Endothelial cell of umbilical vein (primary cell): Measurements from ENCODE around the gene IGFL4. TPM values are rescaled to one million over a fixed set of nuclear protein-coding genes. Genes with fewer than 3 reads are reported as not detected.

Experiments used
- BruUV-seq: library from RNA; stranded (reverse); fragments of 400-500 nt; replicated peaks from 2 replicates; lab custom pipeline; 2021; lab: Mats Ljungman, UMichigan
- CTCF ChIA-PET: fragments of 300-600, 350-600 bp; sonication (Branson Sonifier 250); formaldehyde crosslinking; loops from one replicate; lab custom pipeline; 2021; ENCODE audit warnings: antibody characterized with exemption, inconsistent platforms; lab: Charles Lee
- POLR2A ChIA-PET: fragments of 300-600, 350-600 bp; sonication (Branson Sonifier 250); formaldehyde crosslinking; loops from one replicate; lab custom pipeline; 2021; ENCODE audit warnings: antibody characterized with exemption, inconsistent platforms; lab: Charles Lee
- DNase-seq: peaks from one replicate; pipeline ENCODE4 v3.0.0-alpha.2; 2011; ENCODE audit warnings: low read depth, low spot score
- FAIRE-seq: peaks from 2 replicates; lab custom pipeline; 2011; peaks lifted over from hg19 to GRCh38; lab: Jason Lieb, UNC
- H2AFZ ChIP-seq: 2 replicates; pipeline ENCODE4 v1.6.0; 2012; ENCODE audit warnings: low read depth, low read length, control low read depth, inconsistent platforms
- H3K27ac ChIP-seq: 2 replicates; pipeline ENCODE4 v1.5.1; 2011; ENCODE audit warnings: low read depth, mild to moderate bottlenecking, control low read depth, low read length, moderate library complexity; ENCODE audit not compliant: insufficient read depth
- H3K27me3 ChIP-seq, 2 experiments: 2 replicates each; pipeline versions ENCODE4 v1.6.0 to v1.6.1; 2011; ENCODE audit warnings: low read length in 2 of 2, mixed read lengths in 1 of 2; ENCODE audit not compliant: control insufficient read depth in 2 of 2, insufficient read depth in 2 of 2
- H3K36me3 ChIP-seq, 2 experiments: 2 replicates in 1 of 2; 3 replicates in 1 of 2; pipeline ENCODE4 v1.5.1; 2011; ENCODE audit warnings: low read length in 2 of 2, mild to moderate bottlenecking in 1 of 2, moderate library complexity in 1 of 2; ENCODE audit not compliant: control insufficient read depth in 2 of 2, insufficient read depth in 2 of 2; ENCODE audit errors: extremely low read depth in 1 of 2
- H3K4me1 ChIP-seq: 3 replicates; pipeline ENCODE4 v1.5.1; 2011; ENCODE audit warnings: mild to moderate bottlenecking, low read length; ENCODE audit not compliant: control insufficient read depth, insufficient read depth; ENCODE audit errors: extremely low read depth
- H3K4me2 ChIP-seq: 2 replicates; pipeline ENCODE4 v1.6.1; 2011; ENCODE audit warnings: low read length, control low read depth, mixed read lengths; ENCODE audit not compliant: insufficient read depth
- H3K4me3 ChIP-seq, 3 experiments: fragments of 200-600 bp in 1 of 3; sonication (generic), shearing (Covaris generic) in 1 of 3; replicated peaks in 1 of 3; 2 replicates each; pipeline ENCODE4 v1.5.1; 2011 to 2016; ENCODE audit warnings: control low read depth in 3 of 3, low read length in 3 of 3, mild to moderate bottlenecking in 2 of 3, inconsistent platforms in 1 of 3, low read depth in 1 of 3, moderate library complexity in 1 of 3; ENCODE audit not compliant: insufficient read depth in 1 of 3
- H3K79me2 ChIP-seq: 2 replicates; pipeline ENCODE4 v1.6.0; 2012; ENCODE audit warnings: low read length, inconsistent platforms; ENCODE audit not compliant: control insufficient read depth, insufficient read depth
- H3K9ac ChIP-seq: replicated peaks from 2 replicates; pipeline ENCODE3; 2011; ENCODE audit warnings: low read length, control low read depth; ENCODE audit not compliant: insufficient read depth; ENCODE audit errors: extremely low read depth
- H3K9me1 ChIP-seq: replicated peaks from 3 replicates; pipeline ENCODE4 v1.6.0; 2011; ENCODE audit warnings: mild to moderate bottlenecking, low read length; ENCODE audit not compliant: control insufficient read depth, insufficient read depth; ENCODE audit errors: extremely low read depth
- H3K9me3 ChIP-seq: replicated peaks from 2 replicates; pipeline ENCODE4 v1.5.1; 2012; ENCODE audit warnings: low read length, inconsistent platforms; ENCODE audit not compliant: control insufficient read depth, insufficient read depth
- H4K20me1 ChIP-seq: replicated peaks from 2 replicates; pipeline ENCODE3; 2011; ENCODE audit warnings: mild to moderate bottlenecking, low read length; ENCODE audit not compliant: control insufficient read depth, insufficient read depth; ENCODE audit errors: extremely low read depth
- EZH2 ChIP-seq: IDR thresholded peaks from 2 replicates; pipeline ENCODE4 v1.6.1; 2012; ENCODE audit warnings: borderline replicate concordance, low read depth, mild to moderate bottlenecking, moderate library complexity, low read length, inconsistent platforms; ENCODE audit not compliant: severe bottlenecking
- FOS ChIP-seq: IDR thresholded peaks from 2 replicates; pipeline ENCODE4 v1.6.1; 2011; ENCODE audit warnings: mild to moderate bottlenecking, low read length, moderate library complexity, borderline replicate concordance; ENCODE audit not compliant: insufficient read depth
- GATA2 ChIP-seq: IDR thresholded peaks from 2 replicates; pipeline ENCODE4 v1.7.0; 2011; ENCODE audit warnings: low read depth, mild to moderate bottlenecking, moderate library complexity, mixed read lengths, low read length; ENCODE audit not compliant: insufficient read length, insufficient read depth
- JUN ChIP-seq: IDR thresholded peaks from 2 replicates; pipeline ENCODE4 v1.6.1; 2011; ENCODE audit warnings: borderline replicate concordance, low read depth; ENCODE audit not compliant: insufficient read length, insufficient read depth
- MAX ChIP-seq: IDR thresholded peaks from 2 replicates; pipeline ENCODE4 v1.6.1; 2011; ENCODE audit not compliant: insufficient read depth, insufficient read length
- MYC ChIP-seq: IDR thresholded peaks from one replicate; pipeline ENCODE4 v1.6.1; 2011; ENCODE audit warnings: mild to moderate bottlenecking, low read depth, low read length
- POLR2A ChIP-seq: IDR thresholded peaks from 2 replicates; pipeline ENCODE4 v1.6.1; 2012; ENCODE audit warnings: low read depth, mild to moderate bottlenecking, control low read depth, low read length
- POLR2AphosphoS5 ChIP-seq: IDR thresholded peaks from 2 replicates; pipeline ENCODE4 v1.6.1; 2012; ENCODE audit warnings: low read depth, mild to moderate bottlenecking, control low read depth, low read length, moderate library complexity; ENCODE audit not compliant: insufficient read depth
- dilution Hi-C: fragments of 300-500 bp; cut with MboI; formaldehyde crosslinking; loops from one replicate; pipeline ENCODE4 v1.15.0; 2019; ENCODE audit warnings: low sequenced_read_pairs; ENCODE audit not compliant: extremely low pct_ligation_motif_present
- intact Hi-C: fragments of 100-400 bp; cut with micrococcal nuclease; formaldehyde crosslinking; loops from one replicate; pipeline ENCODE4 v1.10.0; 2022
- polyA plus RNA-seq, 4 experiments: library from polyadenylated mRNA; depleted of rRNA in 3 of 4; stranded (reverse) in 3 of 4; unstranded in 1 of 4; fragments of >200 nt; gene quantifications; 2 replicates each; pipeline versions ENCODE4 v1.2.1 to v1.2.3, GENCODE V29; 2011 to 2012; ENCODE audit warnings: missing spikeins in 1 of 4
- total RNA-seq: library from RNA; stranded (reverse); gene quantifications from 2 replicates; pipeline ENCODE4 v1.2.3, GENCODE V29; 2021
- TF ChIP-seq, protein P1 (sequence below), 2 donors: IDR thresholded peaks; 1 replicate in 1 of 2; 2 replicates in 1 of 2; pipeline ENCODE4 v1.5.1; 2011; ENCODE audit warnings: low read length in 2 of 2, mild to moderate bottlenecking in 2 of 2, moderate library complexity in 2 of 2, control low read depth in 1 of 2, inconsistent platforms in 1 of 2, low read depth in 1 of 2; ENCODE audit not compliant: insufficient read depth in 1 of 2; ENCODE audit errors: extremely low read depth in 1 of 2

Gene IGFL4
- total and polyA plus RNA-seq, 2 donors (not counting 3 experiments of a cell fraction or from before 2014, with no cell fraction given) = not detected

DNA sequence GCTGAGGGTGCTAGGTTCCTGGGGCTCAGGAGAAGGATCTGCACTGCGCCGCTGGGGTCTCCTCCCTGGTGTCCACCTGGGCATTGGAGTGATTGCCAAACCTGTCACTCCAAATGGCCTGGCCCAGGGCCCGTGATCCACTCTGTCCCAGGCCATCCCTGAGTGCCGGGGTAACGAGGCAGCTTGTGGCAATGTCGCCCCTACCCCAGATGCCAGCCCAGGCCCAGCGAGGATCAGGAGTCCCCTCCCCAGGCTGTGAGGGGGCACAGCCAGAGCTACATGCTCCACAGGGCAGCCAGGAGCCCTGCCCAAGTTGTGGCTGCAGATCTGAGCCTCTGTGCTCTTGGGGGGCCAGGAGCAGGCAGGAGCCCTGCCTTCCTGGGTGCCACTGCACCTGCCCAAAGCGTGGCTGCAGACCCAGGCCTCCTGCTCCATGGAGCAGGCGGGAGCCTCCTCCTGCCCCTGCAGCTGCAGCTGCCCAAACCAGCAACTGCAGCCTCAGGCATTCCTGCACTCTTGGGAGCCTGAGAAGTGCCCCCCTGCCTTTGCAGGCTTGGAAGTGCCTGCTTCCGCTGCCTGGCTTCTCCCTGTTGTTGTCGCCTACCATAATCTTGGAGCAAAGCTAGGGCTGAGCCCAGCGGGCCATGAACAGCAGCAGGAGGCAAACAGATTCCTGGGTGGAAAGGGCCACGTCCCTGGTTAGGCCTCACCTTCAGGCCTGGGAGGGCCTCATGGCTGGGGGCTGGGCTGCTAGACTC lies 4.6 kb downstream of the IGFL4 start:
- Histone ChIP-seq H4K20me1 (no peaks in the 10 kb centered on the region), H3K4me3 (no peak overlapping the region), H3K9ac (no peak overlapping the region), H3K4me1 (no peaks in the 10 kb centered on the region), H3K79me2 (no peaks in the 10 kb centered on the region), H3K9me3 (no peaks in the 10 kb centered on the region), H3K27me3 (peaks cover under 1 to 7% of the 10 kb centered on the region in 2 experiments), H3K9me1 (no peaks in the 10 kb centered on the region), H3K36me3 (no peaks in the 10 kb centered on the region), H3K27ac (no peak overlapping the region), H3K4me2 (no peak overlapping the region), H2AFZ (no peak overlapping the region)
- TF ChIP-seq MAX = no peak
- no peak for TF ChIP-seq MYC
- TF ChIP-seq FOS = no peak
- no peak for TF ChIP-seq EZH2
- TF ChIP-seq, protein P1, sequence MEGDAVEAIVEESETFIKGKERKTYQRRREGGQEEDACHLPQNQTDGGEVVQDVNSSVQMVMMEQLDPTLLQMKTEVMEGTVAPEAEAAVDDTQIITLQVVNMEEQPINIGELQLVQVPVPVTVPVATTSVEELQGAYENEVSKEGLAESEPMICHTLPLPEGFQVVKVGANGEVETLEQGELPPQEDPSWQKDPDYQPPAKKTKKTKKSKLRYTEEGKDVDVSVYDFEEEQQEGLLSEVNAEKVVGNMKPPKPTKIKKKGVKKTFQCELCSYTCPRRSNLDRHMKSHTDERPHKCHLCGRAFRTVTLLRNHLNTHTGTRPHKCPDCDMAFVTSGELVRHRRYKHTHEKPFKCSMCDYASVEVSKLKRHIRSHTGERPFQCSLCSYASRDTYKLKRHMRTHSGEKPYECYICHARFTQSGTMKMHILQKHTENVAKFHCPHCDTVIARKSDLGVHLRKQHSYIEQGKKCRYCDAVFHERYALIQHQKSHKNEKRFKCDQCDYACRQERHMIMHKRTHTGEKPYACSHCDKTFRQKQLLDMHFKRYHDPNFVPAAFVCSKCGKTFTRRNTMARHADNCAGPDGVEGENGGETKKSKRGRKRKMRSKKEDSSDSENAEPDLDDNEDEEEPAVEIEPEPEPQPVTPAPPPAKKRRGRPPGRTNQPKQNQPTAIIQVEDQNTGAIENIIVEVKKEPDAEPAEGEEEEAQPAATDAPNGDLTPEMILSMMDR (IDR thresholded peaks at IDR 0.05; ENCODE audit: extremely low read depth in 1 of 2, insufficient read depth in 1 of 2, low read depth in 1 of 2, low read length in 2 of 2) = no peak
- TF ChIP-seq JUN = no peak
- TF ChIP-seq POLR2AphosphoS5 = no peak
- TF ChIP-seq POLR2A = no peak
- no peak for TF ChIP-seq GATA2
- DNase-seq (no peak), FAIRE-seq (no peak)
- dilution Hi-C loops = no loop called here
- ChIA-PET CTCF (interaction anchor here (1.8 to 6.3 kb wide), 3 partner anchors 8 to 41 kb away, joined by 6 to 77 read pairs (median 16); no protein-coding TSS in a partner anchor), POLR2A (no interaction called here)
- intact Hi-C loops = no loop called here
- no TSS peak for BruUV-seq
